Left renal cortex interstitium (tissue), 4 donors: Measurements from ENCODE around the gene DHTKD1. TPM values are rescaled to one million over a fixed set of nuclear protein-coding genes. Genes with fewer than 3 reads are reported as not detected.
"Not testable (repeated sequence)": the region's sequence is repeated elsewhere in the genome, so short reads cannot be mapped to it uniquely, and the experiment has no call there.

ENCODE experiments used
- DNase-seq, 4 donors: peaks; one replicate each; pipeline ENCODE4 v3.0.0-alpha.2; 2013; ENCODE audit warnings: low read depth in 4 of 4, low spot score in 2 of 4, missing footprints in 1 of 4
- polyA plus RNA-seq, 4 donors: library from polyadenylated mRNA; unstranded; fragments of 120-200 nt; gene quantifications; one replicate each; pipeline ENCODE4 v1.2.1, GENCODE V29; 2013; ENCODE audit not compliant: insufficient read length in 4 of 4

Gene DHTKD1
- polyA plus RNA-seq, 4 donors = 26.9 to 36.1 (median 32.4) TPM

DNA sequence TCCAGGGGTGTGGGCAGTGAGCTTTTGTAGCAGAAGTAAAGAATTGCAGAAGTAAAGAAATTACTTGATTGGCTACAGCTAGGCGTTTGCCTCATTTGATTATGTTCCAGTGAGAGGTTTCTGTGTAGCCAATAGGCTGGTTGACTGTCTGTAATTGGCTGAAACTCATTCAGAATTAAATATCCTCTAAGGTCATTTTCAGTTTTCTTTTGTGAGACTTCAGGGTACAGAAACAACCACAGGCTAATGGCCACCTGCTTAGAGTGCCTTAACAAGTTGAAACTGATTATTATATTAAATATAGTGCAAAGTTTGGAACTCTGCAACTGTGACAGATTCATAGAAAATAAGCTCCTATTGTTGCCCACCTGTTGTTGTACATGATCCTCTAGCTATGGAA is 71.3 kb downstream of the DHTKD1 start:
- no peak for DNase-seq

DNA sequence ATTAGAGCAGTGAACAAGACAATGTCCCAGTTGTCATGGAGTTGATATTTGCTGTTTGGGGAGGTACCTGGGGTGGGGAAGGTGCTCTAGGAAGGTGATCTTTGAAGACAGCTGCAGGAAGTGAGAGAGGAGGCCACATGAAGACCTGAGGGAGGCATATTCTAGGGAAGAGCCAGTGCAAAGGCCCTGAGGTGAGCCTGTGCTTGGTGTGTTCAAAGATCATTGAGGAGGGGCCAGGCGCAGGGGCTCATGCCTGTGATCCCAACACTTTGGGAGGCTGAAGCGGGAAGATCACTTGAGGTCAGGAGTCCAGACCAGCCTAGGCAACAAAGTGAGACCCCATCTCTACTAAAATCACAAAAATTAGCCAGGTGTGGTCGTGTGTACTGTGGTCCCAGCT is 75.8 kb downstream of the DHTKD1 start:
- no peak for DNase-seq

DNA sequence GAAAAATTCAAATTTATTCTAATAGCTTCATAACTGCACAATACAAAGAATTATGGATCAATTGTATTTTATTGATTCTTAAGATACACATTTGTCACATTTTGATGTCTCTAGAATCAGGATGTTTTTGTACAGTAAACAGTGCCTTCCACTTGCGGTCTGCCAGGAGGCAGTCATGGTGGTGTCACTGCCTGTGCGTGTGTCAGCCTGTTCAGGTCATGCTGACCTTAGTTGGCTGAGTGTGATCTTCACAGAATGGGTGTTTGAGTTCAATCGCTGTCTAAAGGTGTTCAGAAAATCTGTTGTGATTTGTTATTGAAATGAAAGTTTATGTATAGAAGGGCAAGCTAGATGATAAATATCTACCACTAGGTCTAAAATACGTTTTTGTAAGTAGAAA is 81.4 kb downstream of the DHTKD1 start:
- no peak for DNase-seq

DNA sequence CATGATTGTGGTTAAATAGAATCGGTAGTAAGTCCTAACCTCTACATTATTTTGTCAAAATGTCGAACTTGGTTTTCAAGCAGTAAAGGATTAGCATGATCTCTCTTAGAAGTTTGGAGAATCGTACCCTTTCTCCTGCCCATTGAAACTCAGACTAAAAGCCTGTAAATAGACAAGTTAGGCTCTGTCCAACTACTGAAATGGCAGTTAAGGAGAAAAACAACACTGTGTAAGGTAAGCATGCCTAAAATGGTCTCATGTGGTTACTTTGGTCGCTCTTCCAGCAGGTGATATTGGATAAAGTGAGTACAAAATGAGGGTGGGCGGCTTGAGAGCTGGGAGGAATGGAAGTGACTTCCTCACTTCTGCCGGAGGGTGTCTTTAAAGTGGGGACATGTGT is 85.8 kb downstream of the DHTKD1 start:
- no peak for DNase-seq

DNA sequence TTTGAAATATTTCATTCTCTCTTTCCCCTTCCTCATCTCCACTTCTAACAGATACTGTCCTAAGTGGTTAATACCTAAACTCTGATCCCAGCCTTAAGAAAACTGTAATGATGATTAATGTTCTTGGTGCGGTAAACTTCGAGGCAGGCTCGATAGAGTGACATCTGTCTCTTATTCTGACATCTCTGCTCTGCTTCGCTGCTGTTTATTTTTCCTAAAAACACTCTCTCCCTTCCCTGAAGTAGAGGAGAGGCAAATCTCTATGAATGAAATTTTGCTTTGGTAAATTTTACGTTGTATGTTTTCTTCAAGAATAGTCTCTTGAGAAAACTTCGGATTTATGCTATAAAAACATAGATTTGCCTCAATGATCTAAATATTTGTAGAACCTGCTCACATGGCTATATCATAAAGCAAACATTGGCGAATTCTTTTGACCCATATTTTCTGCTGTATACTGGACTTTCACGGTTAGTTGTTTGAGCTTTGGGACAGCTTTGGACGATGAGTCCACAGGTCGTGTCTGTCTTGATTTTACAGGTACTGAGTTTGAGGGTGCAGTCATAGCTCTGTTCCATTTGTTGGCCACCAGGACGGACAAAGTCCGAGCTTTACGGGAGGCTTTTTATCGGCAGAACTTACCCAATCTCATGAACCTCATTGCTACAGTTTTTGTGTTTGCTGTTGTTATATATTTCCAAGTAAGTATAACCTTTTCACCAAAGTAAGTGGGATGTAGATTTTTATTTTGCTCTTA is 87.8 kb downstream of the DHTKD1 start:
- no peak for DNase-seq

DNA sequence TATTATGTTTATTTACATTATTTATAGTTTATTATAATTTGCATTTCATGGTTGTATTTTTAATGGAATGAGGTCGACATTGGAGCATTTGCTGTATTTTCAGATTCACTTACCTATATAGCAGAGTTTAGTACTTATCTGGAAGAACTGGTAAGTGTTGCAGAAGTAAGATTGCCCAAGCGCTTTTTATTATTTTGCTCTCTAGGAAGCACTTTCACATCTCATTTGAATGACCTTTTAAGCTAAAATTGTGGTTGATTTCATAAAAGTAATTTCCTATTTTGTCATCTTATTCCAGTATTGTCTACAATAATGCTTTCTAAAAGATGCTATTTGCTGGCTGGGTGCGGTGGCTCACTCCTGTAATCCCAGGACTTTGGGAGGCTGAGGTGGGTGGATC is 89.4 kb downstream of the DHTKD1 start:
- no peak for DNase-seq

DNA sequence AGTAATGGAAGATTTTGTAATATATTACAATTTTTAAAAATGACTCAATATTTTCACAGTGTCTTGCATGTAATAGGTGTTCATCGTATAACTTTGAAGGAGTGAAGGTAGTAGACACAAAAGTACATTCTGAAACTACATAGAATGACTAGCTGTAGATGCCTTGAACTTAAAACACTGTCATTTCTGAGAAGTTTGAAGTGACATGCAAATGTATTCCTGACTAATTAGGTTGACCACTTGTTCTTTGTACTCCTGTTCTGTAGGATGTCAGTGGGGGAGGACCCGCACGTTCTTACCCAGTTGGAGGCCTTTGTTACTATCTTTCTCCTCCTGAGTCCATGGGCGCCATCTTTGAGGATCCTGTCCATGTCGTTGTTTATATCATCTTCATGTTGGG is 91.9 kb downstream of the DHTKD1 start:
- no peak for DNase-seq

DNA sequence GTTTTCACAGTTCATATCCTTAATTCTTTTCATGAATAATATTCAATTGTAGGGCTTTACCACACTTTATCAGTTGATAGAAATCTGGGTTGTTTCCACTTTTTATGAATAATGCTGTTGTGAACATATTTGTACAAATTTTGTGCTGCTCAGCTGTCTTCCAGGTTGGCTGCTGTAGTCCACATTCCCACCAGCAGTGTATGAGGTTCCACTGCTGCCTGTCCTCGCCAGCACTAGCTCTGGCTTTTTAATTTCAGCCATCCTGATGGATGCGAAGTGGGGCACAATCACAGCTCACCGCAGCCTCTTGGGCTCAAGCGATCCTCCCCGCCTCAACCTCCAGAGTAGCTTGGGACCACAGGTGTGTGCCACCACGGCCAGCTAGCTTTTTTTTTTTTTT is 94.2 kb downstream of the DHTKD1 start:
- DNase-seq = no peak

DNA sequence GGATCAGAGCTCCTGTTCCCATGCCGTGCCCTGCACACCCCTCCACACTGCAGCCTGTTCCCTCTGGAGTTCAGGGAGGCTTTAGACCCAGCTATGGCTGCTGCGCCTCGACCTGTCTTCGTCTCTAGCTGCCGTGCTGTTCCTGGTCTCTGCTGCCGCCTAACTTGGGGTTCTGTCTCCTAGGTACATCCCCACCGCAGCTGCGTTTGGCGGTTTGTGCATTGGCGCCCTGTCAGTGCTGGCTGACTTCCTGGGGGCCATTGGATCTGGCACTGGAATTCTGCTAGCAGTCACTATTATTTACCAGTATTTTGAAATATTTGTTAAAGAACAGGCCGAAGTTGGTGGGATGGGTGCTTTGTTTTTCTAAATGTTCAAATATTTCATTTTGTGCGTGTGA is 95.3 kb downstream of the DHTKD1 start:
- DNase-seq = no peak

DNA sequence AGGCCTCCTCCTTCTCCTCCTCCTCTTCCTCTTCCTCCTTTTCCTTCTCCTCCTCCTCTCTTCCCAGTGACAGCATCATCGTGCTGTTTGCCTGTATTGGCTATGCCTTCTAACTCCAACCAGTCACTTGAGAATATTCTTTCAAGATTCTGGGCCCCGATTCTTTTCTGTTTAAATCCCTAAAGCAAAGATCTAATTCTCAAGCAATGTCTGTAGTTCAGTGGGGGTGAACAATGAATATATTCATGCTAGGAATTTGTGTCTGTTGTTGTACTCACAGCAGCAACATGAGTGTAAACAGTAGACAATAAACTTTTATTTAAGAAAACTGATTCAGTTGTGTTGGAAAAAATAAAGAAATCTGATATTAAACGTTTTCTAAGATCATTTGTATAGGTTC is 96.3 kb downstream of the DHTKD1 start:
- DNase-seq = no peak

DNA sequence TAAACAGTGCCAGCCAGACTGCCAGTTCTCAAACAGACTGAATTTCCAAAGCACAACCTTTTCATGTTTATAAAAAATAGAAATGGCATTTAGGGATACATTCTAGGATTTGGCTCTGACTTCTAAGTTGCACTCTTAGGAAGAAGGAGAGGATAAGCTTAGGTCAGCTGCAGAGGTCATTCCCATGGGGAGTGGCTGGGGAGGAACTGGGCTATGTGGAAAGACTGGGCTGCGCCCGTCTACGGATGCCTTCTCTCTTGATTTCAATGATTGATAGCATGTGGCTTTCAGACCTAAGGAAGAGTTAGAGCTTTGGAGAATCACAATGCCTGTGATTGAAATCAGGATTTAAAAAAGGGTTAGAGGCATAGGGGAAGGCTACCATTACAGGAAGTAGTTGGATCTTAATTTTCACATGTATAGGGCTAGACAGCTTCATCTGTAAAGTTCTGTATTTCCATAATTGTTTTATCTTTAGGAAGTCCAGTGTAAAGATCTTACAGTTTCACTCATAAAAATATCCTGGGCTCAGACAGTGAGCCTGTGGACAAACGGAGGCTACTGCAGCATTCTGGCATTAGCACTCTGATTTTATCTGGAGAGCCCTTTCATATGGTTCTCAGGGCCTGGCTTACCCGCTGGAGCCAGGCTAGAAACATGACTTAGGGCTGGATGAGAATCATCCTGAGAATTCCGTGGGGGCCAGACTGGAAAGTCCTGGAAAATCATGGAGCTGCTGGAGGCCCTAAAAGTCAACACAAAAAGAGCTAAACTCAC is 97.4 kb downstream of the DHTKD1 start:
- DNase-seq = no peak

DNA sequence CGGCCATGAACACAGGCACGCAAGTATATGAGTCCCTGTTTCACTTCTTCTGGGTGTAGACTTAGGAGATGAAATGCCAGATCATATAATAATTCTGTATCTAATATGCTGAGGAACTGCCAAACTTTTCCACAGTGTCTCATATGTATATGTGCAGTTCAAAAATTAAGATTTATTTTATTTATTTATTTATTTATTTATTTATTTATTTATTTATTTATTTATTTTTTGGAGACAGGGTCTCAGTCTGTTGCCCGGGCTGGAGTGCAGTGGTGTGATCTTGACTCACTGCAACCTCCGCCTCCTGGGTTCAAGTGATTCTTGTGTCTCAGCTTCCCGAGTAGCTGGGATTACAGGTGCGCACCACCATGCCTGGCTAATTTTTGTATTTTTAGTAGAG is 102.8 kb downstream of the DHTKD1 start:
- DNase-seq = not testable (repeated sequence)

Other genes with a start within 250 kb of the DHTKD1 start
- gene PROSER2, start 245.6 kb upstream of the DHTKD1 start, polyA plus RNA-seq = 1 to 10 TPM; 4.1 to 7.7 (median 5.1) TPM
- 10 to 100 TPM; 32.1 to 40.5 (median 37.3) TPM for gene UPF2, start 26.1 kb upstream of the DHTKD1 start, polyA plus RNA-seq
- gene SEC61A2, start 60.7 kb downstream of the DHTKD1 start, polyA plus RNA-seq = 10 to 100 TPM; 11.8 to 24.5 (median 17.9) TPM
- 10 to 100 TPM; 72.4 to 89.8 (median 80.7) TPM for gene NUDT5, start 126.9 kb downstream of the DHTKD1 start, polyA plus RNA-seq
- 100 to 1,000 TPM; 110 to 130 (median 120) TPM for gene CDC123, start 127.2 kb downstream of the DHTKD1 start, polyA plus RNA-seq